BLaER1 treated with 17β-estradiol and CSF1 and Interleukin-3, amounts not matched to agents 10 nM and 100 nM (cell line): Measurements from ENCODE around the gene ATG4C.

Experiments used
- H3K27ac ChIP-seq, 11 experiments: shearing (Covaris generic); formaldehyde crosslinking; 2 replicates each; pipeline ENCODE4 v1.8.1; 2022
- H3K27me3 ChIP-seq, 11 experiments: shearing (Covaris generic); formaldehyde crosslinking; 2 replicates each; pipeline ENCODE4 v1.8.1; 2022
- H3K36me3 ChIP-seq, 11 experiments: shearing (Covaris generic); formaldehyde crosslinking; 2 replicates each; pipeline ENCODE4 v1.8.1; 2022
- H3K4me1 ChIP-seq, 10 experiments: shearing (Covaris generic); formaldehyde crosslinking; 2 replicates each; pipeline ENCODE4 v1.8.1; 2022
- H3K4me2 ChIP-seq, 11 experiments: shearing (Covaris generic); formaldehyde crosslinking; 2 replicates each; pipeline ENCODE4 v1.8.1; 2022
- H3K4me3 ChIP-seq, 10 experiments: shearing (Covaris generic); formaldehyde crosslinking; 2 replicates each; pipeline ENCODE4 v1.8.1; 2022
- H3K9ac ChIP-seq, 11 experiments: shearing (Covaris generic); formaldehyde crosslinking; 2 replicates each; pipeline ENCODE4 v1.8.1; 2022
- H3K9me3 ChIP-seq, 11 experiments: shearing (Covaris generic); formaldehyde crosslinking; replicated peaks in 1 of 11; 2 replicates each; pipeline ENCODE4 v1.8.1; 2022
- H4K20me1 ChIP-seq, 11 experiments: shearing (Covaris generic); formaldehyde crosslinking; 2 replicates each; pipeline ENCODE4 v1.8.1; 2022
- Cebpa-rat ChIP-seq, 11 experiments: shearing (Covaris generic); IDR thresholded peaks; 2 replicates each; pipeline ENCODE4 v1.8.1; 2022

The ATG4C gene

DNA sequence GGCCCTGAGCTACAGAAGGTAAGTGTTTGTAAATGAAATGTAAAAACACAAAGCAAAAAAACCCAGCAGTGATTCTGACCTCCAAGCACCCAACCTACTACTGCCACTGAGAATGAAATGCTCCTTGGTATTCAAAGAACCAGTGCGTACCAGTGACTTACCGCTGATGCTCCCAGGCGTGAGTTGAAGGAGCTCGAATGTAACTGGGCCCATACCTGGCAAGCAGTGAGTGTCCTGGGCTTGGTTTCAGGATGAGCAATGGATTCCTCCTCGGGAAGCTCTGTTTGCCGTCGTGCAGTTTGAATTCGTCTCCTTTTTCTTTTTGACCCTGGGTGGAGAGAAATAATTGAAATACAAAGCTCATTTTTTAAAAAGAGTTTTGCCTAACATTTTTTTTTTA lies 121.9 kb downstream of the ATG4C start:
- Histone ChIP-seq H3K4me2 (no peak overlapping the region), H3K27me3 (no peaks in the 10 kb centered on the region), H3K4me1 (no peaks in the 10 kb centered on the region), H4K20me1 (no peaks in the 10 kb centered on the region), H3K4me3 (no peak overlapping the region), H3K9ac (no peak overlapping the region), H3K27ac (no peak overlapping the region), H3K9me3 (no peaks in the 10 kb centered on the region), H3K36me3 (no peaks in the 10 kb centered on the region)
- no peak for TF ChIP-seq Cebpa-rat (IDR thresholded peaks at IDR 0.05)

DNA sequence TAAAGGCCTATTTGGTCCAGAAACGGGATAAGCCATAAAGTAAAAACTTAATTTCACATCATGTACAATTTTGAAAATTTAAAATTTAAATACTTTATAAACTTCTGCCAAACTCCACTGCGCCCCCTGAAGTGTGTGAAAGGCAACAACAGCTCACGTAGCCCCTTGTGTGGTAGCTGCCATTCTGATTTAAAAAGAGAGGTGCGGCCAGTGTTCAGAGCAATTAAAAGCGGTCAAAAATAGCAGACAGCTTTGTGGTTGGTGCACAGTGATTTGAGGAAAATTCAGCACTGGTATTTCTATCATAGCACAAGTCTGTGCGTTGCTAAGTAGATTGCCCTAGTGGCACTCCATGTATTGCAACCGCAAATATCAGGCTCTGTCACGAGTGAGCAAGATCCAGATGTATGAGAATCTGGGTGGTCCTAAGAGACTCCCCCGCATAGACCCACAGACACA lies 122.5 kb downstream of the ATG4C start:
- H3K27ac ChIP-seq = no peak overlapping the region
- no peaks in the 10 kb centered on the region for H3K9me3 ChIP-seq
- H3K4me3 ChIP-seq = no peak overlapping the region
- H3K9ac ChIP-seq = no peak overlapping the region
- no peaks in the 10 kb centered on the region for H3K27me3 ChIP-seq
- H3K4me1 ChIP-seq = no peaks in the 10 kb centered on the region
- H3K4me2 ChIP-seq = no peak overlapping the region
- no peaks in the 10 kb centered on the region for H4K20me1 ChIP-seq
- no peaks in the 10 kb centered on the region for H3K36me3 ChIP-seq
- no peak for TF ChIP-seq Cebpa-rat (IDR thresholded peaks at IDR 0.05)

DNA sequence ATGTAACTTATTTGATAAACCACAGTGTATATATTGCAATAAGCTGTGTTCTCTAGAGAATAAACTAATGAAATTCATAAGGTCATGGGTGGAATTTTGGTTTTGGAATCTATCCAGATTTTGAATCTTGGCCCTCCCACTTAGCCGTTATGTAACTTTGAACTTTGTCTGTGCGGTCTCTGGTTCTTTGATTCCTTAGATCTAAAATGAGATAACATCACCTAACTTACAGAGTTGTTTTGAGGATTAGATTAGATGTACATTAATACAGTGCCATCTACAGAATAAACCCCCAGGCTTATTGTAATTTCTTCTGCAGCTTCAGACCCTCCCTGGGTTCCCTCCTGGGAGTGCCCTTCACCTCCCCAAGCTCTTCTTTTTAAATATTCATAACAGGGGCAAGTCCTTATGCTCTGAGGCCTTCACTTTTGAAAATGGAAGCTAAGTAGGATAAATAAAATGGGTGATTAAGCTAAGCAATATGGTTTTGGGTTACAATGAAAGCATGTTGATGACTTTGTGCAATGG lies 124.3 kb downstream of the ATG4C start:
- H3K27ac ChIP-seq = no peak overlapping the region
- TF ChIP-seq Cebpa-rat (IDR thresholded peaks at IDR 0.05) = no peak
- H3K4me2 ChIP-seq = no peak overlapping the region
- H3K36me3 ChIP-seq = no peaks in the 10 kb centered on the region
- no peaks in the 10 kb centered on the region for H4K20me1 ChIP-seq
- no peaks in the 10 kb centered on the region for H3K9me3 ChIP-seq
- no peak overlapping the region for H3K9ac ChIP-seq
- H3K4me1 ChIP-seq = no peaks in the 10 kb centered on the region
- H3K27me3 ChIP-seq = no peaks in the 10 kb centered on the region
- no peak overlapping the region for H3K4me3 ChIP-seq

DNA sequence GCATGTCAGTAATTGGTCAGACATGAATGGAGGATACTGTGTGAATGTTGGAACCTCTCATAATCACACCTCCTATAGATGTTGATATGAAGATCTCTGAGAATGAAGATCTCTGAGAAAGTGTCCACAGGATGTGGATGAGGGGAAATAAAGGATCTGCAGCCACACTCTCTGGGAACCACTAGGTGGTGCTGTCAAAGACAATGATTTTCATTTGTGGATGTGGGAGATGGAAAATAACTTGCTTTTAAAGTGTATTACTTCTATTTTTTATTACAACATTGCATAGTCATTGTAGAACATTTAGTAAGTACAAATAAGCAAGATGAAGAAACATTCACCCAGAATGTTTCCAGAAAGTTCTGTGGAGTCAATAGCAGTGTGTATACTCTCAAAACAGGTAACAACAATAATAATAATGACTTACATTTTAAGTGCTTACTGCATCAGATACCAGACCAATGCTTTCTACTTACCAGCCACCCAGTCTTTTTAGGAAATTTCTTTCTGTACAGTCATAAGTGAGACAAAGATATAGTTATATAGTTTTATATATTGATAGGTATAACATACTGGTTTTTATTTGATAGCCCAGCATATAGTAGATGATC lies 128.2 kb downstream of the ATG4C start:
- H3K27me3 ChIP-seq = no peaks in the 10 kb centered on the region
- no peak overlapping the region for H3K27ac ChIP-seq
- no peaks in the 10 kb centered on the region for H3K9me3 ChIP-seq
- H3K4me1 ChIP-seq = no peaks in the 10 kb centered on the region
- no peak for TF ChIP-seq Cebpa-rat (IDR thresholded peaks at IDR 0.05)
- H3K9ac ChIP-seq = no peak overlapping the region
- H3K4me2 ChIP-seq = no peak overlapping the region
- no peaks in the 10 kb centered on the region for H4K20me1 ChIP-seq
- H3K4me3 ChIP-seq = no peak overlapping the region
- no peaks in the 10 kb centered on the region for H3K36me3 ChIP-seq
